Skin of body (tissue), 2 donors: Measurements from ENCODE around the gene KLRD1. TPM values are rescaled to one million over a fixed set of nuclear protein-coding genes. Genes with fewer than 3 reads are reported as not detected.
"Not testable (repeated sequence)": the region's sequence is repeated elsewhere in the genome, so short reads cannot be mapped to it uniquely, and the experiment has no call there.

Experiments used
- DNase-seq: peaks from one replicate; lab custom pipeline; 2025; lab: John Stamatoyannopoulos, UW
- total RNA-seq: library from RNA; depleted of rRNA; stranded (reverse); fragments of >200 nt; gene quantifications from one replicate; pipeline ENCODE4 v1.2.3, GENCODE V29; 2014

The KLRD1 gene
- total RNA-seq, 1 donor from 2014 or later: 0.79 TPM

GRCh38 chr12:10368206-10369171, 60.8 kb downstream of the KLRD1 start:
- no peak for DNase-seq

- DNase-seq: no peak
These were observed 62.1 kb downstream of the KLRD1 start for GRCh38 chr12:10369557-10370415.

- DNase-seq: not testable (repeated sequence)
These were observed 64.3 kb downstream of the KLRD1 start for GRCh38 chr12:10371893-10372535.

GRCh38 chr12:10372559-10372958, 64.9 kb downstream of the KLRD1 start:
- DNase-seq: no peak

- DNase-seq: no peak
These were observed 67.0 kb downstream of the KLRD1 start for GRCh38 chr12:10374624-10375018.

- not testable (repeated sequence) for DNase-seq
These were observed 71.1 kb downstream of the KLRD1 start for GRCh38 chr12:10378737-10379136.

Other genes with a start within 250 kb of the KLRD1 start
- gene CLEC1A, start 208.9 kb upstream of the KLRD1 start, total RNA-seq: 2.8 TPM
- gene CLEC7A, start 177.7 kb upstream of the KLRD1 start, total RNA-seq: 5.8 TPM
- gene OLR1, start 135.7 kb upstream of the KLRD1 start, total RNA-seq: 2.7 TPM
- gene TMEM52B, start 128.8 kb upstream of the KLRD1 start, total RNA-seq: 0.10 TPM
- 37.3 TPM for gene GABARAPL1, start 95.0 kb upstream of the KLRD1 start, total RNA-seq
- gene KLRK1, start 82.2 kb downstream of the KLRD1 start, total RNA-seq: 0.69 TPM
- gene KLRC4, start 101.9 kb downstream of the KLRD1 start, total RNA-seq: 0.39 TPM
- gene KLRC3, start 112.7 kb downstream of the KLRD1 start, total RNA-seq: 0.30 TPM
- not detected for gene KLRC2, start 128.1 kb downstream of the KLRD1 start, total RNA-seq
- 0.99 TPM for gene KLRC1, start 145.5 kb downstream of the KLRD1 start, total RNA-seq
- gene EIF2S3B, start 198.0 kb downstream of the KLRD1 start, total RNA-seq: 0.99 TPM